OCI-LY3 (cell line): ENCODE measurements around the gene SETDB2.

Experiments
- H2AFZ ChIP-seq: fragments of 200-600, 300-600 bp; shearing (Covaris generic); 2 replicates; pipeline ENCODE4 v1.6.0; 2014; ENCODE audit warnings: antibody characterized with exemption, low read depth, low read length
- H3K27ac ChIP-seq: fragments of 200-600, 300-600 bp; sonication (generic); 2 replicates; pipeline ENCODE4 v1.5.1; 2014; ENCODE audit warnings: mild to moderate bottlenecking, low read length, moderate library complexity, mixed read lengths
- H3K27me3 ChIP-seq: fragments of 200-600, 300-600 bp; sonication (generic); 2 replicates; pipeline ENCODE4 v1.6.1; 2014; ENCODE audit warnings: low read depth, low read length, mixed read lengths
- H3K36me3 ChIP-seq: fragments of 200-600, 300-600 bp; sonication (generic); replicated peaks from 2 replicates; pipeline ENCODE3; 2014; ENCODE audit warnings: low read depth, low read length, mixed read lengths
- H3K4me1 ChIP-seq: fragments of 300-600, 200-600 bp; sonication (generic); 2 replicates; pipeline ENCODE4 v1.6.1; 2014; ENCODE audit warnings: low read length, mixed read lengths
- H3K4me2 ChIP-seq: fragments of 200-600, 300-600 bp; sonication (generic); 2 replicates; pipeline ENCODE4 v1.6.1; 2014; ENCODE audit warnings: low read length, mixed read lengths
- H3K4me3 ChIP-seq: fragments of 300-600, 200-600 bp; sonication (generic); 2 replicates; pipeline ENCODE4 v1.5.1; 2014; ENCODE audit warnings: antibody characterized with exemption, mild to moderate bottlenecking, low read length, moderate library complexity
- H3K79me2 ChIP-seq: fragments of 300-600, 200-600 bp; shearing (Covaris generic); 2 replicates; pipeline ENCODE4 v1.6.1; 2014; ENCODE audit warnings: mild to moderate bottlenecking, low read length, mixed read lengths
- H3K9ac ChIP-seq: fragments of 300-600, 200-600 bp; shearing (Covaris generic); 2 replicates; pipeline ENCODE4 v1.6.0; 2014; ENCODE audit warnings: mild to moderate bottlenecking, low read length, moderate library complexity
- H3K9me3 ChIP-seq: fragments of 200-600, 300-600 bp; shearing (Covaris generic); 2 replicates; pipeline ENCODE4 v1.6.1; 2014; ENCODE audit warnings: low read length, mixed read lengths; ENCODE audit not compliant: insufficient read depth
- H4K20me1 ChIP-seq: fragments of 200-600, 300-600 bp; sonication (generic); 2 replicates; pipeline ENCODE4 v1.6.1; 2016; ENCODE audit warnings: low read length, mixed read lengths; ENCODE audit not compliant: insufficient read depth
- CTCF ChIP-seq: fragments of 200-600, 300-600 bp; sonication (generic); IDR thresholded peaks from 2 replicates; pipeline ENCODE4 v1.5.1; 2014; ENCODE audit warnings: antibody characterized with exemption, low read length, low read depth
- EZH2phosphoT487 ChIP-seq: fragments of 200-600 bp; shearing (Covaris generic); IDR thresholded peaks from 2 replicates; pipeline ENCODE4 v1.6.1; 2018; ENCODE audit warnings: antibody characterized with exemption, mixed run types, low read depth

Gene SETDB2

GRCh38 chr13:49439609-49440008, 4.5 kb upstream of the SETDB2 start:
- no peaks in the 10 kb centered on the region for H4K20me1 ChIP-seq
- no peak overlapping the region for H3K4me2 ChIP-seq
- no peak overlapping the region for H3K27ac ChIP-seq
- TF ChIP-seq CTCF = no peak
- TF ChIP-seq EZH2phosphoT487 = no peak
- peaks cover 5% of the 10 kb centered on the region; the same call in 1 of the 2 replicates for H3K4me1 ChIP-seq
- H3K27me3 ChIP-seq = no peaks in the 10 kb centered on the region; the same call in 1 of the 2 replicates
- H3K9me3 ChIP-seq = no peaks in the 10 kb centered on the region
- H3K79me2 ChIP-seq = no peaks in the 10 kb centered on the region
- no peak overlapping the region for H3K9ac ChIP-seq
- H2AFZ ChIP-seq = no peak overlapping the region
- H3K36me3 ChIP-seq = no peaks in the 10 kb centered on the region
- no peak overlapping the region for H3K4me3 ChIP-seq

GRCh38 chr13:49441312-49441711, 2.8 kb upstream of the SETDB2 start:
- H3K27ac ChIP-seq = no peak overlapping the region
- H3K4me2 ChIP-seq = no peak overlapping the region
- no peak overlapping the region for H2AFZ ChIP-seq
- H3K4me3 ChIP-seq = no peak overlapping the region
- H3K79me2 ChIP-seq = peaks cover 7% of the 10 kb centered on the region
- H3K4me1 ChIP-seq = peaks cover 5% of the 10 kb centered on the region; the same call in 1 of the 2 replicates
- no peak for TF ChIP-seq CTCF
- no peak for TF ChIP-seq EZH2phosphoT487
- peaks cover under 1% of the 10 kb centered on the region for H3K36me3 ChIP-seq
- H3K27me3 ChIP-seq = no peaks in the 10 kb centered on the region; the same call in 1 of the 2 replicates
- H3K9ac ChIP-seq = no peak overlapping the region
- no peaks in the 10 kb centered on the region for H4K20me1 ChIP-seq
- no peaks in the 10 kb centered on the region for H3K9me3 ChIP-seq

DNA sequence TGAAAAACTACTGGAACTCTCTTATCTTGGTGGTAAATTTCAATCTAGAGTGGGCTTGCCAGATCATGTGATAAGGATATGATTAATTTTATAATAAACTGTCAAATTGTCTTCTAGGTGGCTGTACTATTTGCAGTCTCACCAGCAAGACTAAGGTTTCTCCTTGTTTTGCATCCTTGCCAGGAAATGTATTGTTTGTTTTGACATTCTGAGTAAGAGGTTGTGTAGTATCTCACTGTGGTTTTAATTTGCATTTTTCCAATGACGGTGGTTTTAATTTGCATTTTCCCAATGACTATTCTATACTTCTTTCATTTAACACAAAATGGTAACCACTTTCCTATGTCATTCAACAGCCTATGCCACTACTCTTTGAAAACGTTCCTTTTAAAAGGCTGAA, 2.2 kb upstream of the SETDB2 start:
- Histone ChIP-seq H3K27me3 (no peaks in the 10 kb centered on the region; the same call in 1 of the 2 replicates), H3K9me3 (no peaks in the 10 kb centered on the region), H3K4me3 (no peak overlapping the region), H4K20me1 (no peaks in the 10 kb centered on the region), H3K4me1 (peaks cover 8% of the 10 kb centered on the region; the same call in 1 of the 2 replicates), H3K9ac (no peak overlapping the region), H3K27ac (no peak overlapping the region), H2AFZ (no peak overlapping the region), H3K4me2 (no peak overlapping the region), H3K79me2 (peaks cover 12% of the 10 kb centered on the region), H3K36me3 (peaks cover 5% of the 10 kb centered on the region)
- TF ChIP-seq EZH2phosphoT487 (no peak), CTCF (no peak)

GRCh38 chr13:49443357-49443703, 744 bp upstream of the SETDB2 start:
- Histone ChIP-seq H3K27me3 (no peaks in the 10 kb centered on the region), H3K4me3 (peak overlapping the region; percentile 87), H3K9ac (peak overlapping the region; percentile 80), H3K27ac (peak overlapping the region; percentile 68), H3K79me2 (peaks cover 27% of the 10 kb centered on the region), H3K4me2 (peak overlapping the region; percentile 90), H3K36me3 (peaks cover 5% of the 10 kb centered on the region), H2AFZ (peak overlapping the region; percentile 91), H4K20me1 (no peaks in the 10 kb centered on the region), H3K4me1 (peaks cover 8% of the 10 kb centered on the region; the same call in 1 of the 2 replicates), H3K9me3 (no peaks in the 10 kb centered on the region)
- TF ChIP-seq EZH2phosphoT487 (no peak), CTCF (no peak)
